ENCODE measurements around the gene NGEF.

The NGEF gene

GRCh38 chr2:232894251-232894650 lies 118.8 kb downstream of the NGEF start:
- DNase-seq, result no peak

GRCh38 chr2:232893834-232894233 lies 119.2 kb downstream of the NGEF start:
- DNase-seq, result no peak

- no peak for DNase-seq
These were observed 120.2 kb downstream of the NGEF start for GRCh38 chr2:232892843-232893242.

GRCh38 chr2:232892221-232892620 lies 120.8 kb downstream of the NGEF start:
- no peak for DNase-seq

- DNase-seq, result no peak
These were observed 121.4 kb downstream of the NGEF start for GRCh38 chr2:232891621-232892071.

GRCh38 chr2:232890896-232891601 lies 122.0 kb downstream of the NGEF start:
- DNase-seq, result no peak

- no peak for DNase-seq
These were observed 122.5 kb downstream of the NGEF start for GRCh38 chr2:232890536-232890895.

GRCh38 chr2:232889876-232890401 lies 123.1 kb downstream of the NGEF start:
- no peak for DNase-seq

GRCh38 chr2:232888839-232889529 lies 124.1 kb downstream of the NGEF start:
- no peak for DNase-seq

- no peak for DNase-seq
These were observed 124.8 kb downstream of the NGEF start for GRCh38 chr2:232888099-232888836.

- DNase-seq, result no peak
These were observed 125.7 kb downstream of the NGEF start for GRCh38 chr2:232887171-232887850.

GRCh38 chr2:232886632-232887031 lies 126.4 kb downstream of the NGEF start:
- DNase-seq, result no peak

GRCh38 chr2:232886176-232886575 lies 126.9 kb downstream of the NGEF start:
- DNase-seq, result no peak

- DNase-seq, result no peak
These were observed 127.6 kb downstream of the NGEF start for GRCh38 chr2:232885264-232885961.

GRCh38 chr2:232884549-232885263 lies 128.3 kb downstream of the NGEF start:
- no peak for DNase-seq

- DNase-seq, result no peak
These were observed 129.0 kb downstream of the NGEF start for GRCh38 chr2:232884001-232884421.

GRCh38 chr2:232883116-232883721 lies 129.8 kb downstream of the NGEF start:
- no peak for DNase-seq

- DNase-seq, result no peak
These were observed 130.4 kb downstream of the NGEF start for GRCh38 chr2:232882505-232883115.

- DNase-seq, result no peak
These were observed 131.0 kb downstream of the NGEF start for GRCh38 chr2:232882085-232882484.

GRCh38 chr2:232880764-232881351 lies 132.2 kb downstream of the NGEF start:
- no peak for DNase-seq
